Neural cell (in vitro differentiated cells): Measurements from ENCODE around the gene SIAH2. TPM values are rescaled to one million over a fixed set of nuclear protein-coding genes. Genes with fewer than 3 reads are reported as not detected.

Source experiments
- H2AFZ ChIP-seq: fragments of 200-600, 300-800 bp; sonication (generic), shearing (Covaris generic); 2 replicates; pipeline ENCODE4 v1.6.0; 2014; ENCODE audit warnings: low read depth, mild to moderate bottlenecking, antibody characterized with exemption, low read length, moderate library complexity
- H3F3A ChIP-seq: fragments of 200-600 bp; shearing (Covaris generic); 2 replicates; pipeline ENCODE4 v1.6.1; 2016; ENCODE audit warnings: mild to moderate bottlenecking, moderate library complexity, mixed read lengths, antibody characterized with exemption, low read length; ENCODE audit not compliant: insufficient read depth, poor library complexity, severe bottlenecking
- H3K27ac ChIP-seq: fragments of 200-600, 300-800 bp; sonication (generic), shearing (Covaris generic); 2 replicates; pipeline ENCODE4 v1.5.1; 2014; ENCODE audit warnings: mild to moderate bottlenecking, low read length, moderate library complexity
- H3K27me3 ChIP-seq: fragments of 300-800, 200-600 bp; sonication (generic), shearing (Covaris generic); 2 replicates; pipeline ENCODE4 v1.6.0; 2014; ENCODE audit warnings: mild to moderate bottlenecking, low read depth, low read length, moderate library complexity; ENCODE audit not compliant: insufficient read depth
- H3K36me3 ChIP-seq: fragments of 300-800, 200-600 bp; sonication (generic), shearing (Covaris generic); 2 replicates; pipeline ENCODE4 v1.5.1; 2014; ENCODE audit warnings: mild to moderate bottlenecking, antibody characterized with exemption, low read length, moderate library complexity; ENCODE audit not compliant: insufficient read depth
- H3K4me2 ChIP-seq: fragments of 300-800, 200-600 bp; sonication (generic), shearing (Covaris generic); 2 replicates; pipeline ENCODE4 v1.6.0; 2014; ENCODE audit warnings: mild to moderate bottlenecking, low read length
- H3K4me3 ChIP-seq: fragments of 300-800, 200-600 bp; sonication (generic), shearing (Covaris generic); 2 replicates; pipeline ENCODE4 v1.5.1; 2014; ENCODE audit warnings: mild to moderate bottlenecking, low read length, moderate library complexity
- H3K79me2 ChIP-seq: fragments of 200-600 bp; shearing (Covaris generic); replicated peaks from 2 replicates; pipeline ENCODE4 v1.6.0; 2014; ENCODE audit warnings: mild to moderate bottlenecking, low read length, moderate library complexity; ENCODE audit not compliant: insufficient read depth
- H3K9ac ChIP-seq: fragments of 300-800, 200-600 bp; sonication (generic), shearing (Covaris generic); 2 replicates; pipeline ENCODE4 v1.6.1; 2016; ENCODE audit warnings: mild to moderate bottlenecking, low read length, mixed read lengths
- H3K9me2 ChIP-seq: fragments of 200-600 bp; shearing (Covaris generic); 2 replicates; pipeline ENCODE4 v1.6.1; 2016; ENCODE audit warnings: mild to moderate bottlenecking, low read length, mixed read lengths; ENCODE audit not compliant: insufficient read depth
- H3K9me3 ChIP-seq: fragments of 200-600, 300-800 bp; sonication (generic), shearing (Covaris generic); 2 replicates; pipeline ENCODE4 v1.6.1; 2016; ENCODE audit warnings: mild to moderate bottlenecking, mixed run types, low read length, moderate library complexity, mixed read lengths
- H4K20me1 ChIP-seq: fragments of 200-600 bp; shearing (Covaris generic); 2 replicates; pipeline ENCODE4 v1.6.1; 2016; ENCODE audit warnings: mild to moderate bottlenecking, mixed run types; ENCODE audit not compliant: insufficient read depth
- EP300 ChIP-seq: fragments of 450-650 bp; conservative IDR thresholded peaks from 2 replicates; pipeline ENCODE4 v1.6.1; 2014; ENCODE audit warnings: antibody characterized with exemption, mild to moderate bottlenecking, moderate library complexity; ENCODE audit not compliant: poor library complexity, severe bottlenecking
- EZH2 ChIP-seq: fragments of 200-600, 300-800 bp; shearing (Covaris generic), sonication (generic); IDR thresholded peaks from 2 replicates; pipeline ENCODE4 v1.6.1; 2014; ENCODE audit warnings: antibody characterized with exemption, low read length, borderline replicate concordance, mild to moderate bottlenecking; ENCODE audit not compliant: insufficient read depth, poor library complexity, severe bottlenecking
- MXI1 ChIP-seq: fragments of 450-650 bp; conservative IDR thresholded peaks from 2 replicates; pipeline ENCODE4 v1.6.1; 2014; ENCODE audit warnings: antibody characterized with exemption, mild to moderate bottlenecking; ENCODE audit not compliant: poor library complexity, severe bottlenecking
- POLR2AphosphoS5 ChIP-seq: IDR thresholded peaks from 2 replicates; pipeline ENCODE4 v1.6.1; 2012
- RAD21 ChIP-seq: fragments of 450-650 bp; conservative IDR thresholded peaks from 2 replicates; pipeline ENCODE4 v1.6.1; 2014; ENCODE audit warnings: antibody characterized with exemption, mild to moderate bottlenecking, moderate library complexity
- REST ChIP-seq: IDR thresholded peaks from 2 replicates; pipeline ENCODE4 v1.6.1; 2012; ENCODE audit warnings: borderline replicate concordance
- SMC3 ChIP-seq: fragments of 450-650 bp; conservative IDR thresholded peaks from 2 replicates; pipeline ENCODE4 v1.6.1; 2014; ENCODE audit warnings: antibody characterized with exemption, mild to moderate bottlenecking, moderate library complexity; ENCODE audit not compliant: poor library complexity
- TAF1 ChIP-seq: IDR thresholded peaks from 2 replicates; pipeline ENCODE4 v1.6.1; 2012; ENCODE audit warnings: low read depth
- polyA plus RNA-seq: library from polyadenylated mRNA; depleted of rRNA; stranded (reverse); fragments of >200 nt; gene quantifications from 2 replicates; pipeline ENCODE4 v1.2.3, GENCODE V29; 2014
- TF ChIP-seq, protein P1 (sequence below): fragments of 450-650 bp; IDR thresholded peaks from 2 replicates; pipeline ENCODE4 v1.5.1; 2014; ENCODE audit warnings: antibody characterized with exemption, mild to moderate bottlenecking, moderate library complexity; ENCODE audit not compliant: poor library complexity, severe bottlenecking

Gene SIAH2
- polyA plus RNA-seq, 1 donor from 2014 or later, result 21.8 TPM

GRCh38 chr3:150742679-150743078 lies 20.3 kb downstream of the SIAH2 start:
- no peaks in the 10 kb centered on the region for H3F3A ChIP-seq
- no peak overlapping the region for H2AFZ ChIP-seq
- no peaks in the 10 kb centered on the region for H3K9me2 ChIP-seq
- no peak overlapping the region for H3K4me3 ChIP-seq
- no peaks in the 10 kb centered on the region for H3K79me2 ChIP-seq
- TF ChIP-seq REST, result no peak
- TF ChIP-seq RAD21, result no peak
- TF ChIP-seq, protein P1, sequence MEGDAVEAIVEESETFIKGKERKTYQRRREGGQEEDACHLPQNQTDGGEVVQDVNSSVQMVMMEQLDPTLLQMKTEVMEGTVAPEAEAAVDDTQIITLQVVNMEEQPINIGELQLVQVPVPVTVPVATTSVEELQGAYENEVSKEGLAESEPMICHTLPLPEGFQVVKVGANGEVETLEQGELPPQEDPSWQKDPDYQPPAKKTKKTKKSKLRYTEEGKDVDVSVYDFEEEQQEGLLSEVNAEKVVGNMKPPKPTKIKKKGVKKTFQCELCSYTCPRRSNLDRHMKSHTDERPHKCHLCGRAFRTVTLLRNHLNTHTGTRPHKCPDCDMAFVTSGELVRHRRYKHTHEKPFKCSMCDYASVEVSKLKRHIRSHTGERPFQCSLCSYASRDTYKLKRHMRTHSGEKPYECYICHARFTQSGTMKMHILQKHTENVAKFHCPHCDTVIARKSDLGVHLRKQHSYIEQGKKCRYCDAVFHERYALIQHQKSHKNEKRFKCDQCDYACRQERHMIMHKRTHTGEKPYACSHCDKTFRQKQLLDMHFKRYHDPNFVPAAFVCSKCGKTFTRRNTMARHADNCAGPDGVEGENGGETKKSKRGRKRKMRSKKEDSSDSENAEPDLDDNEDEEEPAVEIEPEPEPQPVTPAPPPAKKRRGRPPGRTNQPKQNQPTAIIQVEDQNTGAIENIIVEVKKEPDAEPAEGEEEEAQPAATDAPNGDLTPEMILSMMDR, result no peak
- no peak for TF ChIP-seq TAF1
- TF ChIP-seq POLR2AphosphoS5, result no peak
- no peak for TF ChIP-seq EP300
- TF ChIP-seq SMC3, result no peak
- TF ChIP-seq MXI1, result no peak
- no peak for TF ChIP-seq EZH2
- H3K36me3 ChIP-seq, result no peaks in the 10 kb centered on the region
- no peak overlapping the region for H3K27ac ChIP-seq
- H3K9ac ChIP-seq, result no peak overlapping the region
- no peaks in the 10 kb centered on the region for H3K9me3 ChIP-seq
- H3K27me3 ChIP-seq, result no peaks in the 10 kb centered on the region
- no peaks in the 10 kb centered on the region for H4K20me1 ChIP-seq
- H3K4me2 ChIP-seq, result no peak overlapping the region

DNA sequence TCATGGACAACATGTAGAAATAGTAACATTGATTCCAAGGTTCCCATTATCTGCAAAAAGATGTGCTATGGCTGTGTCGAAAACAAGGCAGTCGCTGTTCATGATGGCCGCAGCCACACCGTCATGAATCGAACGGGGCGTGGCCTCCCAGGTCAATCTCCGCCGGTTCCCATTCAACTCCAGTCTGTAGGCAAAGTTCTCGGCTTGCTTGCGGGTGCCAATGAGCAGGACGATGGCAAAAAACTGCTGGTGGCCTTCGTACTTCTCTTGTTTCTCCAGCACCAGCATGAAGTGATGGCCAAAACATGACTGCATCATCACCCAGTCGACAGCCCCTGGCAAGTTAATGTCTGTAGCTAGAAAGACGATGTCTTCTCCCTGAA lies 20.8 kb downstream of the SIAH2 start:
- Histone ChIP-seq H3K36me3 (no peaks in the 10 kb centered on the region), H2AFZ (no peak overlapping the region), H3F3A (no peaks in the 10 kb centered on the region), H3K27ac (no peak overlapping the region), H3K9ac (no peak overlapping the region), H3K79me2 (no peaks in the 10 kb centered on the region), H3K9me2 (no peaks in the 10 kb centered on the region), H3K4me2 (no peak overlapping the region), H3K27me3 (no peaks in the 10 kb centered on the region), H3K4me3 (no peak overlapping the region), H4K20me1 (no peaks in the 10 kb centered on the region), H3K9me3 (no peaks in the 10 kb centered on the region)
- TF ChIP-seq EZH2 (no peak), RAD21 (no peak), REST (no peak), POLR2AphosphoS5 (no peak), EP300 (no peak), TAF1 (no peak), MXI1 (no peak), SMC3 (no peak)
- TF ChIP-seq, protein P1, result no peak
